Sigmoid colon (tissue), 7 donors: ENCODE measurements around the gene ZFP92. TPM values are rescaled to one million over a fixed set of nuclear protein-coding genes. Genes with fewer than 3 reads are reported as not detected.
"Not testable (repeated sequence)": the region's sequence is repeated elsewhere in the genome, so short reads cannot be mapped to it uniquely, and the experiment has no call there.

ENCODE experiments used
- DNase-seq: peaks from one replicate; pipeline ENCODE4 v3.0.0-alpha.2; 2019
- H3K27ac ChIP-seq, 4 donors: fragments of 200-600 bp; sonication (generic); one replicate each; pipeline ENCODE4 v1.5.1; 2016 to 2019; ENCODE audit warnings: mild to moderate bottlenecking in 1 of 4
- H3K27me3 ChIP-seq, 3 donors: fragments of 200-600 bp; sonication (generic); one replicate each; pipeline ENCODE4 v1.5.1; 2019; ENCODE audit warnings: mild to moderate bottlenecking in 1 of 3
- H3K36me3 ChIP-seq, 4 donors: fragments of 200-600 bp; sonication (generic); one replicate each; pipeline ENCODE4 v1.5.1; 2016 to 2019
- H3K4me1 ChIP-seq, 4 donors: fragments of 200-600 bp; sonication (generic); one replicate each; pipeline ENCODE4 v1.5.1; 2017 to 2019
- H3K4me3 ChIP-seq, 4 donors: fragments of 200-600 bp; sonication (generic); one replicate each; pipeline ENCODE4 v1.5.1; 2017 to 2019; ENCODE audit warnings: mild to moderate bottlenecking in 2 of 4, moderate library complexity in 1 of 4
- H3K9me3 ChIP-seq, 4 donors: fragments of 200-600 bp in 3 of 4; sonication (generic) in 3 of 4; one replicate each; pipeline versions ENCODE4 v1.5.1 to v1.6.1; 2013 to 2019
- CTCF ChIP-seq, 4 experiments: fragments of 450-650 bp in 3 of 4; fragments of 200-600 bp in 1 of 4; IDR thresholded peaks; one replicate each; pipeline ENCODE4 v1.5.1; 2016 to 2019; ENCODE audit warnings: antibody characterized with exemption in 4 of 4, mild to moderate bottlenecking in 3 of 4, moderate library complexity in 2 of 4
- EP300 ChIP-seq, 4 donors: sonication (generic); formaldehyde crosslinking; IDR thresholded peaks; one replicate each; pipeline ENCODE4 v1.6.1; 2017; ENCODE audit warnings: antibody characterized with exemption in 4 of 4
- POLR2A ChIP-seq, 2 donors: fragments of 450-650 bp; IDR thresholded peaks; one replicate each; pipeline ENCODE4 v1.6.1; 2016; ENCODE audit warnings: antibody characterized with exemption in 2 of 2, mild to moderate bottlenecking in 2 of 2, moderate library complexity in 2 of 2
- POLR2AphosphoS5 ChIP-seq, 4 donors: sonication (generic); formaldehyde crosslinking; IDR thresholded peaks; one replicate each; pipeline ENCODE4 v1.6.1; 2017; ENCODE audit warnings: antibody characterized with exemption in 4 of 4
- WGBS, 2 donors: extraction: QIAGEN DNeasy Blood & Tissue Kit; methylation state at CpG; one replicate each; pipeline ENCODE4 v1.1.7; 2013; 5-methylcytosine and 5-hydroxymethylcytosine counted together
- intact Hi-C: fragments of 100-400 bp; cut with DNase I; formaldehyde crosslinking; loops from one replicate; pipeline ENCODE4 v1.15.1; 2023
- polyA plus RNA-seq, 3 donors: library from polyadenylated mRNA; stranded (reverse); fragments of 200-250 nt; gene quantifications; one replicate each; pipeline ENCODE4 v1.2.3, GENCODE V29; 2013
- total RNA-seq, 4 donors: library from RNA; depleted of rRNA; stranded (reverse); fragments of >200 nt; gene quantifications; one replicate each; pipeline ENCODE4 v1.1.0, GENCODE V29; 2016
- donor health status: healthy with polysubstance abuse.
- donor health status: Bipolar disorder and iron deficiency.
- donor health status: healthy.

Gene ZFP92
- total and polyA plus RNA-seq, 7 donors = 0.35 to 2.2 (median 1.9) TPM; not detected in 2

- DNase-seq = no peak
- TF ChIP-seq POLR2AphosphoS5 (IDR thresholded peaks at IDR 0.05) = no peak
- TF ChIP-seq CTCF (IDR thresholded peaks at IDR 0.05) = no peak
- no peak for TF ChIP-seq EP300 (IDR thresholded peaks at IDR 0.05)
- no peak for TF ChIP-seq POLR2A (IDR thresholded peaks at IDR 0.05)
- intact Hi-C loops = no loop called here
- Histone ChIP-seq H3K4me3 (no peak overlapping the region), H3K36me3 (no peaks in the 10 kb centered on the region), H3K27me3 (no peaks in the 10 kb centered on the region), H3K27ac (no peak overlapping the region), H3K9me3 (no peaks in the 10 kb centered on the region), H3K4me1 (no peaks in the 10 kb centered on the region)
- 77 to 86% methylated on average over 14 of the region's 14 CpGs for WGBS, 2 donors
Measured at GRCh38 chrX:153388722-153389459, 22.4 kb upstream of the ZFP92 start.

GRCh38 chrX:153389460-153389768 lies 21.9 kb upstream of the ZFP92 start:
- H3K4me1 ChIP-seq, H3K27me3 ChIP-seq, H3K36me3 ChIP-seq, H3K27ac ChIP-seq, H3K9me3 ChIP-seq, DNase-seq, intact Hi-C loops, H3K4me3 ChIP-seq: not testable (repeated sequence)
- WGBS, 2 donors = 98 to 99% methylated on average over 6 of the region's 6 CpGs

- DNase-seq = no peak
- TF ChIP-seq EP300 (IDR thresholded peaks at IDR 0.05) (no peak), POLR2AphosphoS5 (IDR thresholded peaks at IDR 0.05) (no peak), POLR2A (IDR thresholded peaks at IDR 0.05) (no peak), CTCF (IDR thresholded peaks at IDR 0.05) (no peak)
- Histone ChIP-seq H3K4me1 (no peaks in the 10 kb centered on the region), H3K27ac (no peak overlapping the region), H3K36me3 (no peaks in the 10 kb centered on the region), H3K4me3 (no peak overlapping the region), H3K9me3 (no peaks in the 10 kb centered on the region), H3K27me3 (no peaks in the 10 kb centered on the region)
- intact Hi-C loops = no loop called here
- 92 to 93% methylated on average over 16 of the region's 16 CpGs for WGBS, 2 donors
Measured at GRCh38 chrX:153392642-153393321, 18.5 kb upstream of the ZFP92 start.

GRCh38 chrX:153394612-153395011 lies 16.7 kb upstream of the ZFP92 start:
- H3K4me3 ChIP-seq = no peak overlapping the region
- TF ChIP-seq EP300 (IDR thresholded peaks at IDR 0.05) (no peak), CTCF (IDR thresholded peaks at IDR 0.05) (no peak)
- H3K27me3 ChIP-seq = no peaks in the 10 kb centered on the region
- H3K9me3 ChIP-seq = no peaks in the 10 kb centered on the region
- intact Hi-C loops = no loop called here
- H3K36me3 ChIP-seq = no peaks in the 10 kb centered on the region
- no peaks in the 10 kb centered on the region for H3K4me1 ChIP-seq
- H3K27ac ChIP-seq = no peak overlapping the region
- DNase-seq = no peak
- WGBS, 2 donors = 59 to 66% methylated on average over 13 of the region's 13 CpGs

- Histone ChIP-seq H3K27me3 (no peaks in the 10 kb centered on the region), H3K4me1 (no peaks in the 10 kb centered on the region), H3K27ac (no peak overlapping the region), H3K9me3 (no peaks in the 10 kb centered on the region), H3K4me3 (no peak overlapping the region), H3K36me3 (no peaks in the 10 kb centered on the region)
- TF ChIP-seq EP300 (IDR thresholded peaks at IDR 0.05) (no peak), POLR2AphosphoS5 (IDR thresholded peaks at IDR 0.05) (no peak), CTCF (IDR thresholded peaks at IDR 0.05) (no peak), POLR2A (IDR thresholded peaks at IDR 0.05) (no peak)
- WGBS, 2 donors = 77 to 87% methylated on average over 26 of the region's 26 CpGs
- intact Hi-C loops = no loop called here
- DNase-seq = no peak
Measured at GRCh38 chrX:153395613-153396319, 15.5 kb upstream of the ZFP92 start.
